Stomach (tissue), 4 donors: ENCODE results near the gene RPL38.

ENCODE experiments used
- CTCF ChIP-seq, 7 experiments: fragments of 450-650 bp in 4 of 7; fragments of 200-600 bp in 3 of 7; sonication (generic) in 3 of 7; IDR thresholded peaks; one replicate each; pipeline ENCODE4 v1.5.1; 2016 to 2019; ENCODE audit warnings: antibody characterized with exemption in 7 of 7, control low read depth in 2 of 7, mild to moderate bottlenecking in 1 of 7
- EP300 ChIP-seq: sonication (generic); formaldehyde crosslinking; IDR thresholded peaks from one replicate; pipeline ENCODE4 v1.6.1; 2017; ENCODE audit warnings: antibody characterized with exemption
- POLR2A ChIP-seq, 4 donors: fragments of 450-650 bp; IDR thresholded peaks; one replicate each; pipeline ENCODE4 v1.6.1; 2016; ENCODE audit warnings: antibody characterized with exemption in 4 of 4, control low read depth in 2 of 4, mild to moderate bottlenecking in 1 of 4, moderate library complexity in 1 of 4

GRCh38 chr17:74239172-74239571 is 35.7 kb downstream of the RPL38 start:
- TF ChIP-seq CTCF (IDR thresholded peaks at IDR 0.05), result no peak
- TF ChIP-seq EP300, result no peak
- no peak for TF ChIP-seq POLR2A (IDR thresholded peaks at IDR 0.05)
